SHP77 (cell line): ENCODE results near the gene ZMYND15.

Source experiments
- DNase-seq, 2 experiments: peaks; one replicate each; lab custom pipeline; 2025; lab: John Stamatoyannopoulos, UW

ZMYND15 gene

DNA sequence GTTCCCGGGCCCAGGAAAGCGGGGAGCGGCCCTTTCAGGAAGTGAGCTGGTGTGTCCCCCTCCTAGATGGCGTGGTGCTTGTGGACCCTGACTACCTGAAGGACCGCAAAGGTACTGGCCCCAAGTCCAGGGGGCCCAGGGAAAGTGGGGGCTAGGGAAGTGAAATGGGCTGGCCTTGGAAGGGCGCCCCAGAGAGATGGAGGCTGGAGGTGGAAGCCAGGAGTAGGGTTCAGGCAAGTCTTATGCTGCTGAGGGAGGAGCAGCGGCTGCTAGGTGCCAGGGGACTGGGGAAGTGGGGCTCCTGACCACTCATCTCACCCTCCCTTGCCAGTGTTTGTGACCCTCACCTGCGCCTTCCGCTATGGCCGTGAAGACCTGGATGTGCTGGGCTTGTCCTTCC, 23.6 kb upstream of the ZMYND15 start:
- DNase-seq, result no peak

DNA sequence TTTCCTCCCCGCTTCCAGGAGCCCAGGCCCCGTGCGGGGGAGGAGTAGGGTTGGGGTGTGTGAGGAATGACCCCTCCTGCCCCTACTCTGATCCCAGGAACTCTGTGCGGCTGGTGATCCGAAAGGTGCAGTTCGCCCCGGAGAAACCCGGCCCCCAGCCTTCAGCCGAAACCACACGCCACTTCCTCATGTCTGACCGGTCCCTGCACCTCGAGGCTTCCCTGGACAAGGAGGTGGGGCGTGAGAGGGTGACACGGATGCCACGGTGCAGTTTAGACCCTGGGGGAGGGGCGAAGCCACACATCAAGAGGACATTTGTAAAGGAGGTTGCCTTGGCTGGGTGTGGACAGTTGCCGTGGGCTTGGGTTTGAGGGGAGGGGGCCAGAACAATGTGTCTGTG, 21.8 kb upstream of the ZMYND15 start:
- DNase-seq, result no peak

DNA sequence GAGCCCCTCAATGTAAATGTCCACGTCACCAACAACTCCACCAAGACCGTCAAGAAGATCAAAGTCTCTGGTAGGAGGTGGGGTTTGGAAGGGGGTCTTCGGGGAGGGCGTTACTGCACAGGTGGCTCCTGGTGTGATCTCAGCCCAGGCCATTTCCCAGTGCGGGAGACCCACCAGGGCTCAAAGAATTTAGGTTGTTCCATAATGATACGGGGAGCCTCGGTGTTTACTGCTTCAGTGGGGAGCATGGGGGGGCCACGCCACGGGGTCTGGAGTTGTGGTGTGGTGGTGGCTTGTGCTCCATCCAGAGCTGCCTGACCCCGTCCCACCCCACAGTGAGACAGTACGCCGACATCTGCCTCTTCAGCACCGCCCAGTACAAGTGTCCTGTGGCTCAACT, 21.4 kb upstream of the ZMYND15 start:
- no peak for DNase-seq

DNA sequence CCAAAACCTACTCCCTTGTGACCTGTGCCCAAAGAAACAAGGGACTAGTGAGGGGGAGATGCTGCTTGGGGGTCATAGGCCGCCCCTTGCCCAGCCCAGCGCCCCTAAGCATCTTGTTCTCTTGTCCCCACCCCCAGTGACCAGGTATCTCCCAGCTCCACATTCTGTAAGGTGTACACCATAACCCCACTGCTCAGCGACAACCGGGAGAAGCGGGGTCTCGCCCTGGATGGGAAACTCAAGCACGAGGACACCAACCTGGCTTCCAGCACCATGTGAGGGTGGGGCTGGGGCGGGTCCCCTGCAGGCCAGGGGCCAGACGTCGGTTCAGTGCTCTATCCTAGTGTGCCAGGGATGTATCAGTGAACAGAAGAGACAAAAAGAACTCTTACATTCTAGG, 20.5 kb upstream of the ZMYND15 start:
- DNase-seq, result no peak

DNA sequence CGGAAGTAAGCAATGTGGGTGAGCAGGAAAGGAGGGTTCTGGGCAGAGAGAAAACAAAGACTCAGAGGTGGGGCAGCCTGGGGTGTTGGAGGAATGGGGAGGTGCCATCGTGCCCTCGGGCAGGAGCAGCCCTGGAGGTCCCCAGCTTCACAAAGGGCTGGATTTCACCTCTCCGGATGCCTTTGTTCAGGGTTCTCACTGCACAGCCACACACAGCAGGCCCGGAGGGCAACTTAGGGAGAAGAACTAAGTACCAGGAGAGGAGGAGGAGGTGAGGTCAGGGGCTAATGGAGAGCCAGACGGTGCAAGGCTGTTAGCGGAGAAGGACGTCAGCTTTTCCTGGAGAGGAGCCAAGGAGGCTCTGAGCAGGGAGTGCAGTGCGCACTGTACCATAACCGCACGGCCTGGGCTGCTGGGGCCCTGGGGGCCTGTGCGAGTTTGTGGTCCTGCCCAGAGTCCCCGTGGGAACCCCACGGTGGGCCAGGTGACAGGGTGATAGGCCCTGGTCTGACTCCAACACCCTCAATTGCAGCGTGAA, 19.9 kb upstream of the ZMYND15 start:
- DNase-seq, result peak; percentile 41 to 85

DNA sequence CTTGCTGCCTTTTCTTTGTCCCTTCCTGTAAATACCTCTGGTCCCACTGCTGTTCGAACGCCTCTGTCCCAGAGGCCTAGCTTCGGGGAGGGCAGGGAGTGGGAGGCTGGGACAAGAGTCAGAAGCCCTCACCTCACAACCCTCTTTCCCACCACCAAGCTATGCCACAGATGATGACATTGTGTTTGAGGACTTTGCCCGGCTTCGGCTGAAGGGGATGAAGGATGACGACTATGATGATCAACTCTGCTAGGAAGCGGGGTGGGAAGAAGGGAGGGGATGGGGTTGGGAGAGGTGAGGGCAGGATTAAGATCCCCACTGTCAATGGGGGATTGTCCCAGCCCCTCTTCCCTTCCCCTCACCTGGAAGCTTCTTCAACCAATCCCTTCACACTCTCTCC, 18.8 kb upstream of the ZMYND15 start:
- no peak for DNase-seq

DNA sequence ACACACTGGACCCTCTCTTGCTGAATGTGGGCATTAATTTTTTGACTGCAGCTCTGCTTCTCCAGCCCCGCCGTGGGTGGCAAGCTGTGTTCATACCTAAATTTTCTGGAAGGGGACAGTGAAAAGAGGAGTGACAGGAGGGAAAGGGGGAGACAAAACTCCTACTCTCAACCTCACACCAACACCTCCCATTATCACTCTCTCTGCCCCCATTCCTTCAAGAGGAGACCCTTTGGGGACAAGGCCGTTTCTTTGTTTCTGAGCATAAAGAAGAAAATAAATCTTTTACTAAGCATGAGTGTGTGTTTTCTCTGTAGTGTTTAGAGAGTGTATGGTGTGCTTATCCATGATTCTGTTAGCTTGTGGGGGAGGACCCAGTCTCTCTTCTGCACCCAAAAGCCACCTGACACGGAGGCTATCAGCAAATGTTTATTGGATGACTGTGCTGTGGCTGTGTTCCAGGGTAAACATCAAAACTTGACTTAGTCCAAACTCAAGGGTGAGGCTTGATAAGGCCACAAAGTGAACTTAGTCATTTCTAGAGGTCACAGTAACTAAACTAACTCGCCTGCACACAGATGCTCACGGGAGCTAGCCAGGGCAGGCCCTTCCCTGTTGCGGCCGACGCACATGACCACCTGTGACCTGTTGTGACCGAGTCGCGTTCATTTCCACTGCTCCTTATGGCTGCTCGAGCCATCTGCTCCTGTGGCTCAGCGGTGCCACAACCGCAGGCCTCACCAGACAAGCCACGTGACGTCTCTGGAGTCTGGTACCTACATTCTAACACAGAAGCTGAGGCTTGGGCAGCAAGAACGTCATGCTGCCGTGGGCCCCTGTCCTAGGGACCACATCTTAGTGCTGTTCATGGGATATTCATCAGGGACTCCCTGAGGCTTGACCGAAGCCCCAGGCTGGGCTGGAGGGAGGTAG, 18.2 kb upstream of the ZMYND15 start:
- peak; percentile 57 to 78 for DNase-seq

DNA sequence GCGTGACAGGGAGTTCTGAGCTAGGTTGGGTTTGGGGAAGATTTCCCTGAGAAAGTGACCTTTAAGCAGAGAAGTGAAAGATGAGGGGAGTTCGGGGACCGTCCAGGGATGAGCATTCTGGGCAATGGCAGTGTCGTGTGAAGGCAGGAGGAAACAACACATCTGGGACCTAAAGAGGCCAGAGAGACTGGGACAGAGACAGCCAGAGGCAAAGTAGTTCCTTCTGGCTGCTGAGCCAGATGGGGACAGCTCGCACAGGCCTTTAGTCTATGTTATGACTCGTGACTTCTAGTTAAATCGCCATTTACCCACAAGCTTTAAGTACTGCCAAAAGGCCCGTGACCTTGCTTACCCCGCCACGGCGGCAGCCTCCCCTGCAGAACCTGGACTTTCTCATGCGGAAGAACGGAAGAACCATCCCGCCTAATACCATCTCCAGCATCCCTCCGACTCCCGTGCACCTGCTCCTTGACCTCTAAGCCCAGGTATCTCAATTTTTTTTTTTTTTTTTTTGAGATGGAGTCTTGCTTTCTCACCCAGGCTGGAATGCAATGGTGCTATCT, 16.9 kb upstream of the ZMYND15 start:
- DNase-seq, result no peak

DNA sequence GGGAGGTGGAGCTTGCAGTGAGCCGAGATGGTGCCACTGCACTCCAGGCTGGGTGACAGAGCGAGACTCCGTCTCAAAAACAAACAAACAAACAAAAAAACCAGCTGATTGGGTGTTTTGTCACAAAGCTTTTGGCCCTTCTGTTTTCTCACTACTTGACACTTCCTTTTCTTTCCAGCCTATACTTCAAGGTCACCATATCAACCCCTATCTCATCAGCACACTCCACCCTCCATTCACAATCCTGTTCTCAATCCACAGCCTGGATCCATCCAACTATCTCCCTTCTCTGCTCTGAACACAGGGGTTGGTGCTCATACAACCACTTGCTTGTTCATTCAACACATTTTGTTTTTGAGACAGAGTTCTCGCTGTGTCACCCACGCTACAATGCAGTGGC, 15.0 kb upstream of the ZMYND15 start:
- DNase-seq, result no peak

DNA sequence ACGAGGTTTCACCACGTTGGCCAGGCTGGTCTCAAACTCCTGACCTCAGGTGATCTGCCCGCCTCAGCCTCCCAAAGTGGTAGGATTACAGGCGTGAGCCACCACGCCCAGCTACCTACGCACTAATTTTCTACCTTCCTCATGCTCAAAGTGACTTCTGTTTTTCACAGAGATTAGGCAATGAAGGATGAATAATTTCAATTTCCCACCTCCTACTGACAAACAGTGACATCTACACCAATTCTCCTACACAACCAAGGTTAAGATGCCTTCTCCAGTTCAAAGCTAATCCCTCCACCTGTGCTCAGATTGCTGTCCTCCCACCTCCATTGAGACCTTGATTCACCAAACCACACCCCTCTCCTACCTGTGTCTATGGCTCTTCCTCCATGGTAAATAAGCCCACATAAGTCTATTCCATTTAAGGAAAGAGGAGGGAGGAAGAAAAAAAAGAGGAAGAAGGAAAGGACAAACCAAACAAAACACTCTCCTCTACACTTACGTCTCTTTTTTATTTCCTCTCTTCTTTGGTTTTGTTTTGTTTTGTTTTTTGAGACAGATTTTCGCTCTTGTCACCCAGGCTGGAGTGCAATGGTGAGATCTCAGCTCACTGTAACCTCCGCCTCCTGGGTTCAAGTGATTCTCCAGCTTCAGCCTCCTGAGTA, 13.9 kb upstream of the ZMYND15 start:
- no peak for DNase-seq

DNA sequence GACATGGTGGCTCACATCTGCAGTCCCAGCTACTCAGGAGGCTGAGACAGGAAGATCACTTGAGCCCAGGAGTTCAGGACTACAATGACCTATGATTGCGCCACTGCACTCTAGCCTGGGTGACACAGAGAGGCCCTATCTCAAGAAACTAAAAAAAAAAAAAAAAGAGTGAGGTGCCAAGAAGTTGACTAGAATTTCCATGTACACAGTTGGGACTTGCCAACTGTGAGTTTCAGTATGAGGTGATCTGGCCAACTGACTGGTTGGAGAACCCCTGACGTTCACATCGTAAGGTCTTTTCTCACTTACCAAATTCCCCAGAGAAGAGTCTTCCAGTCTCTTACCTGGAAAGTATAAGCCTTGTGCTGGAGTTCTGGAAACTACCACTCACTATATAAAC, 11.5 kb upstream of the ZMYND15 start:
- DNase-seq, result no peak

DNA sequence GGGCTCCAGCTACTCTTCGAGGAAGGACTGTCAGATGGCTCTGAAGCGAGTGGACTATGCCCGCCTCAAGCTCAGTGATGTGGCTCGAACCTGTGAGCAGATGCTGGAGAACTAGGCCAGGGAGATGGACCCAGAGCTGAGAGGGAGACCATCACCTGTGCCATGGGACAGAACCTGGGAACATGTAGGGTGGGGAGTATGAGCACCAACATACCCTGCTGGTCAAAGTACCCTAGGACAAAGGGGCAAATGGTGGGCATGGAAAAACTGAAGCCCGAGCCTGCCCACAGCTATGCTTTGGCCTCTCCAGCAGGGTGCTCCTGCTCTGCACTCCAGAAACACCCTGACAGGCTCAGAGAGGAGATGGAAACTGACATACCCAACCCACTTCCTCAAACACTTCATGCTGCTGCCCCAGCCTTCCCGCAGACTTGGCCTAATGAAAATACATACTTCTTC, 6.5 kb upstream of the ZMYND15 start:
- DNase-seq, result no peak

DNA sequence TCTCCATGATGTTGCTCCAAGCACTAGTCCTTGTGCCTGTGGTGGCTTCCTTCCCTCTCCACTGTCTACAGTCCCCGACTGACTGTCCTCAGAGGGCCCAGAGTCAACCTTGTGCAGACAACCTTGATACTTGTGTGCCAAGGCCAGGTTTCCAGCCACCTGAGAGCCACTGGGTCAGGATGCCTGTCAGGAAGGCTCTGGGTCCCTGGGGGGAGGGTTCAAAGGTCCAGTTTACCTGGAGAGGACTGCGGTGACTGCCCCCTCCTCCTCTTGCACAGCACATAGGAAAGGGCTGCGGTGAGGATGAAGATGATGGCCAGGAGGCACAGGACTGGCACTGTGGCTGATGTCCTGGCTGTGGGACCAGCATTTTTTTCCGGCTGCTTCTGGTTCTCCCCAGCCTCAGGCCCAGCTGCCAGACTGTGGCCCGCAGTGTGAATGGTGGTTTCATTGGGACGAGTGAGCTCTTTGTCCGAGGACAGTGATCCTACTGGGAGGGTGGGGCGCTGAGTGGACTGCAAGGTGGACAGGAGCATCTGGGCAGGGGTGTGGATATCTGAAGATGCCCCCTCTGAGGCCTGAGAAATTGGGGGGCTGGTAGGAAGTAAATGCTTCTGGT, 4.7 kb upstream of the ZMYND15 start:
- DNase-seq, result no peak

DNA sequence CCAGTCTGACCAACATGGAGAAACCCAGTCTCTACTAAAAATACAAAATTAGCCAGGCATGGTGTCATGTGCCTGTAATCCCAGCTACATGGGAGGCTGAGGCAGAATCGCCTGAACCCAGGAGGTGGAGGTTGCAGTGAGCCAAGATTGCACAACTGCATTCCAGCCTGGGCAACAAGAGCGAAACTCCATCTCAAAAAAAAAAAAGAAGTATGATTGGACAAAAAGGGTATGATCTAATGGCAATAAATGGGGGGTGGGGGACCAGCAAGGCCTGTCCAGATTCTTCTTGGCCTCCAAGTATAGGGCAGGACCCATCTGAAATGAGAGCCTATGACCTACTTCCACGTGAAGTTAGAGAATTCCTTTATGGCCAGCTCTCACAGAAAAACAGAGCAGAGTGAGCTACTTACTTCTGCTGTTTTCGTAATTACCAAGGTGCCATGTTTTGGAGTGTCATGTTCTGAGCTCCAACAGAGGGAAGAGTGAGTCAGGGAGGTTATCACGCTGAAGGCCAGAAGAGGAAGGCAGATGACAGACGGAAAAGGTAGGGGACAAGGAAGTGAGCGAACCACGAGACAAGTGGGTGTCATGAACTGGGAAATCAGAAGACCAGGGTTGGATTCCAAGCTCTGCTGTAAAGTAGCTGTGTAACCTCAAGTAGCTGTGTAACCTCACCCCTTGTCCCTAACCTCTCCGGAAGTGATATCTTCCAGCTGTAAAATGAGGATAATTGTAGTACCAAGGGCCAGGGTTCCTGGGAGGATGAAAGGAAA, 3.6 kb upstream of the ZMYND15 start:
- DNase-seq, result no peak

DNA sequence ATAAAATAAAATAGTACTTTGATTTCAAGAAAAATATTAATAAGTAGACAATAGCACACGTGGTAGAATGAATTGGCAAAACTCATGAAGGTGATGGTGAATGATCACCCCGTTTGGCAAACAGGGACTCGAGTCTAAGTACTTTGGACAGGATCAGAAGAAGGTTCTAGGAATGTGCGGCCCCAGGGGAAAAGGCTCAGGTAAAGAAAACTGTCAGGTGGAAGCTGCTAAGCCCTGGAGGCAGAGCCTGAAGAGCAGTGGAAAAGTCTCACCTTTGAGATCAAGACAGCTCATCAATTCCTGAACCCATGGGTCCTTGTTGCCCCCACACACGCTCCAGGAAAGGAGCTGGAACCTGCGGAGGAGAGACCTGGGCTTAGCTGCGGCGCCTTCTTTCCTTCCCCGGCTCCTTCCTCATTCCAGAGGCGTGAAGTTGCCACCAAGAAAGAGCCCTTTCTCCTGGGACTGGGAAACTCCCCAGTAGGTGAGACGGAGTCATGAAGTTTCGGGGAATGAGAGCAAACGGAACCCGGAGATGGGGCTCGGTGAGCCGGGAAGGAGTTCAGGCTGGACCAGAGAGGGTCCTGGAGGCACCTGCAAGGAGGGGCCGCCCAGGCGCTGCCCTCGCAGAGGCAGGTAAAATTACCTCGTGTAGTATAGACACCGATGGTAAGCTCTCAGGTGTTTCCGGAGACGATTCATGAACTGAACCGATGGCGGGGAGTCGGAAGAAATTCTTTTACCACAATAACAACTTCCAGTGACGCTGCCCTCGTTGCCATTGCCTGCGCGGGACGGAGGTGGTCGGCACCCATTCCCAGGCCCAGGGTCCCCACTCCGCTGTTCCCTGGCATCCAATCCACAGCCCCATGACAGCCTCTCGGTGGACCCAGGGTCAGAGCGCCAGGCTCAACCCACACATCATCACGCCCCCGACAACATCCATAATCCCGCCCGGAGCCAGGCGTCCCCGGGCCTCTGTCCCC, 1.2 kb upstream of the ZMYND15 start:
- DNase-seq, result no peak

DNA sequence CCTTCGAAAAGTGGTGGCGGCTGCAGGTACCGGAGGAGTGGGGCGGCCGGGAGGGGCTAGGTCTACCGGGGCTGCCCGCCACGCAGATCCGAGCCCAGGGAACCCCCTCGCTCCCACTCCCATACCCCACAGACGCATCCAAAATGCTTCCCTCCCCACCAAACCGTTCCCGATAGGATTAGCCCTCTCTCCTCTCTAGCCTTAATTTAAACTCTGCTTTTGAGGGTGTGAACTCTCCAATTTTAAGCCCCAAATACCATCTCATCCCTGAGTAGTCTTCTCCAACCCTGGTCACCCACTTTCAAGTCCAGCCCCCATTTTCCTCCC, 355 bp downstream of the ZMYND15 start:
- no peak for DNase-seq

DNA sequence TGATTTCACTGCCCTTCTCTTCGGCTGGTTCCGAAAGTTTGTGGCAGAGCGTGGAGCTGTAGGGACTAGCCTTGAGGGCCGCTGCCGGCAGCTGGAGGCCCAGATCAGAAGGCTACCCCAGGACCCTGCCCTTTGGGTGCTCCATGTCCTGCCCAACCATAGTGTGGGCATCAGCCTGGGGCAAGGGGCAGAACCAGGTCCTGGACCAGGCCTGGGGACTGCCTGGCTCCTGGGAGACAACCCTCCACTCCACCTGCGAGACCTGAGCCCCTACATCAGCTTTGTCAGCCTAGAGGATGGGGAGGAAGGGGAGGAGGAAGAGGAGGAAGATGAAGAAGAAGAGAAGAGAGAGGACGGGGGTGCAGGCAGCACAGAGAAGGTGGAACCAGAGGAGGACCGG, 951 bp downstream of the ZMYND15 start:
- no peak for DNase-seq

DNA sequence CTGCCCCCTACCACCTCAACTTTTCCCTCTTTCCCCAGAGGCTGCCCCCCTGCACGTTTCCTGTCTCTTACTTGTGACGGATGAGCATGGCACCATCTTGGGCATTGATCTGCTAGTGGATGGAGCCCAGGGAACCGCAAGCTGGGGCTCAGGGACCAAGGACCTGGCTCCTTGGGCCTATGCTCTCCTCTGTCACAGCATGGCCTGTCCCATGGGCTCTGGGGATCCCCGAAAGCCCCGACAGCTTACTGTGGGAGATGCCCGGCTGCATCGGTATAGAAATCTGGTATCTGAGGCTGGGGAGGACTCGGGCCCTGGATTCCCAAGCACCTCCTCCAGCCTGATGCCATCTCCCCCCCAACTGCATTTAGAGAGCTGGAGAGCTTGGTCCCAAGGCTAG, 1.9 kb downstream of the ZMYND15 start:
- DNase-seq, result no peak

DNA sequence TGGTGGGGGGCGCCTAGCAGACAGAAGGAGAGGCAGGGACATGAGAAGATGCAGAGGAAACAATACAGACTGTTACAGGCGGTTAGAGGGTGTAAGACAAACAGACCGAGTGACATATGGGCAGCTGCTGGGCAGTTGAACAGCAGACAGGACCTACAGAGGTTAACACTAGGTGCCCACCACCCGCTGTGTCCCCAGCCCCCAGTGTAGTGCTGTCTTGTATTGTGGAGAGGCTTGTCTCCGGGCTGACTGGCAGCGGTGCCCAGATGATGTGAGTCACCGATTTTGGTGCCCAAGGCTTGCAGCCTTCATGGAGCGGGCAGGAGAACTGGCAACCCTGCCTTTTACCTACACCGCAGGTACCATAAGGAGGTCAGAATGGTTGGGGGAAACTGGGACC, 2.5 kb downstream of the ZMYND15 start:
- DNase-seq, result no peak

DNA sequence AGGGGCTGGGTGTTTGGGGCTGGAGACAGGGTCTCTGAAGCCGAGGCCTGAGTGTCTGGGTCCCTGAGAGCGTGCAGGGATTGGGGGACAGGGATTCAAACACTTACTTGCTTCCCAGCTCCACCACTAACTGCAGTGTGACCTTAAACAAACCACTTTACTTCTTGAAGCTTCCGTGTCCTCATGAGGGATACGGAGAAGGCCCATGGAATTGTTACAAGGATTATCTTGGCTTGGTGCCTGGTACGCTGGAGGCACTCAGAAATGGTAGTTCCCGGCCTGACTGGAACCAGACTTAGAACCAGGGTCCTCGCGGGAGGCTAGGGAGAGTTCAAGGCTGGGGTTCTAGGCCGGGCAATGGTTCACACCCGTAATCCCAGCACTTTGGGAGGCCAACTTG, 3.0 kb downstream of the ZMYND15 start:
- DNase-seq, result peak in 1 of 2 experiments; percentile 46

DNA sequence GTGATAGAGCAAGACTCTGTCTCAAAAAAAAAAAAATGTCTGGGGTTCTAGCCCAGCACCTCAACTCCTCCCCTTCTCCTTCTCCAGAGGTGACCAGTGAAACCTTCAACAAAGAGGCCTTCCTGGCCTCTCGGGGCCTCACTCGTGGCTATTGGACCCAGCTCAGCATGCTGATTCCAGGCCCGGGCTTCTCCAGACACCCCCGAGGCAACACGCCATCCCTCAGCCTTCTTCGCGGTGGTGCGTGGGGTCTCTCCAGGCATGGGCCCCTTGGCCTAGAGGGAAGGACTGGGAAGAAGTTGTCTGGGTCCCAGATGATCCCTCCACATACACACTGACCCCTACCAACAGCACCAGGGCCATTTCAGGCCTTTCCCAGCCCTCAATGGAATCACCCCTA, 3.6 kb downstream of the ZMYND15 start:
- DNase-seq, result no peak
